ENCODE data around the gene PIWIL4.

Gene PIWIL4

DNA sequence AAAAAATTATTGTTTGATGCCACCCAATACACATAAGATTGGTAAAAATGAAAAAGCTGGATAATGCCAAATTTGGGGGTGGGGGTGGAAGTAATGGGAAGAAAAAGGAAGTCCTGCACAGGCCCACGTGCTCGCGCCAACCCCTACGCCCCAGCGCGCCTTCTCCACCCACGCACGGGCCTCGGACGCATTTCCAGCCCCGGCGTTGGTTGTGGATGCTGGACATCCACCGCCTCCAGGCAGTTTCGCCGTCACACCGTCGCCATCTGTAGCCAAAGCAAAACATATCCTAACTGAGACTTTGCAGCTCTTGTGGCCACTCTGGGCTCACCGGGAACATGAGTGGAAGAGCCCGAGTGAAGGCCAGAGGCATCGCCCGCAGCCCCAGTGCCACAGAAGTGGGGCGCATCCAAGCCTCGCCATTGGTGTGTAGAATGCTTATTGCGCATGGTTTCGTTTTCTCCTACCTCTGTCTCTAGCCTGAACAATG lies at the start of gene PIWIL4:
TSS of gene PIWIL4 (plus strand) at position 188 of the 490 bp plus-strand sequence. CDS start at position 339, 151 bp downstream.
- no peak for DNase-seq

DNA sequence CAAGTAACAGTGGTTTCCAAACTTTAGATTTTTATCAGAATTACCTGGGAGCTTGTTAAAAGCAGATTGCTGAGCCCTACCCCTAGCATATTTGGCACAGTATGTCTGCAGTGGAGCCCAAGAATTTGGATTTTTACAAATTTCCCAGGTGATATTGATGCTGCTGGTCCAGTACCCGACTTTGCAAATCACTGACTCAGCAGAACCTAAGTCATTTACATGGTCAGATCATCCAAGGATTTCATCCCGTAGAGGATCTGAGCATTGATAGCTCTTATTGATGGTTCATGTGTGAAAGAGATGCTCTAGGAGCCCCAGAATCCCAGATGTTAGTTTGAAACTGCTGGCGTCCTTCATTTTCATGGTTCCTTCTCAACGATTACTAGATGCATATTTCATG lies 48.9 kb upstream of the PIWIL4 start:
- no peak for DNase-seq

DNA sequence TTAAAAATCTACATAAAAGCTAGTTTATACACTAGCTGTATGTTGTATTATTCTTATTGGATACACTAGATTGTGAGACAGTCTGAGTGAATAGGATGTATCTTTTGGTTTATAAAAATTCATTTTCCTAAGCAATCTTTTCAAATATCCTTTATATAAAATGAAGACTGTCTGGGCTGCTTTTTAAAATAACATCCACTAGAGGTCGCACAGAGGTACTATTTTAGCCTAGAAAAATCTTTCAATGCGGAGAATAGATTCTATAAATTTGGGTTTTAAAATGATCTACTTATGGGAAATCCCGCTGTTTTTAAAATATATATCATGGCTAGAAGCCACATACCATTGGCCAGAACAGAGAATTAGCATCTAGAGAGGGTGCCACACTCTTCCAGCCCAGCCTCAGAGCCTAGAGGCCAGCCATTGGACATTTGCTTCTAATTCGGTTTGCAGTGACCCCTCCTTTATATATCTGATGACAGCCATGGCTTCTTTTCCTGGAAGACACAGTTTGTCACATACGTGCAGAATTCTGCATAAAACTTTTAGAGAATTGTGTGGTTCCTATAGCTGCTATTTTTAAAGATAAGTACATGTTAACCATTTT lies 47.6 kb upstream of the PIWIL4 start:
- no peak for DNase-seq

DNA sequence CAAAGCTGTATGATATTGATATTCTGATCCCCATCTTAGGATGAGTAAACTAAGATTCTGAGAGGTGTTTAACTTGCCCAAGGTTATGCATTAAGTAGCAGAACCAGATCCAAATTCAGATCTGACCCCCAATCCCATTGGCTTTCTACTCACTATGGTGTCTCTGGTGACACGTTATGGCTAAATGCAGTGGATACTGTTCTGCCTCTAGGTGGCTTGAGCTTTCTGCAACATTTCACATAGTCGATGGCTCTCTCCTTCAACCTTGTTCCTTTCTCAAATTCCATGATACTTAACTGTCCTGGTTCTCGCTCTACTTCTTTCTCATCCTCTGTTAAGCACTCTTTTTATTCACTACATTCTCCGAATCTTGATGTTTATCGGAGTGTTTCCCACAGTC lies 45.5 kb upstream of the PIWIL4 start:
- DNase-seq, result no peak

DNA sequence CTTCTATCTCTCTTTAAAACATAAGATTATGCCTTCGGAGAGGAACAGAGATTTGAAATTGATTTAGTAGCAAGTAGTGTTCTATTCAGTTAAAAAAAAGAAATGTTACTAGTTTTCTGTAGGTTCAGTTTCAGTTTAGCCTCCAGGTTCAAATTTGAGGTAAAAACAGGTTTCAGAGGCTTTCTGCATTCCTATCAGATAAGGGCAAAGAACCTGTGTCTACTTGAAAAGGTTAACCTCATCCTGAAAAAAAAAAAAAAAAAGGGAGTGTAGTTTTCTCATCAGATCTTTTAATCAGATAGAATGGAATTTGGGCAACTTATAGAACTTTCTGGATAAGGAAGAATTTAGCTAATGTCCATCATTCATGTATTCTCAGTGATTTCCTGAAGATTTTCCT lies 42.8 kb upstream of the PIWIL4 start:
- DNase-seq, result no peak

DNA sequence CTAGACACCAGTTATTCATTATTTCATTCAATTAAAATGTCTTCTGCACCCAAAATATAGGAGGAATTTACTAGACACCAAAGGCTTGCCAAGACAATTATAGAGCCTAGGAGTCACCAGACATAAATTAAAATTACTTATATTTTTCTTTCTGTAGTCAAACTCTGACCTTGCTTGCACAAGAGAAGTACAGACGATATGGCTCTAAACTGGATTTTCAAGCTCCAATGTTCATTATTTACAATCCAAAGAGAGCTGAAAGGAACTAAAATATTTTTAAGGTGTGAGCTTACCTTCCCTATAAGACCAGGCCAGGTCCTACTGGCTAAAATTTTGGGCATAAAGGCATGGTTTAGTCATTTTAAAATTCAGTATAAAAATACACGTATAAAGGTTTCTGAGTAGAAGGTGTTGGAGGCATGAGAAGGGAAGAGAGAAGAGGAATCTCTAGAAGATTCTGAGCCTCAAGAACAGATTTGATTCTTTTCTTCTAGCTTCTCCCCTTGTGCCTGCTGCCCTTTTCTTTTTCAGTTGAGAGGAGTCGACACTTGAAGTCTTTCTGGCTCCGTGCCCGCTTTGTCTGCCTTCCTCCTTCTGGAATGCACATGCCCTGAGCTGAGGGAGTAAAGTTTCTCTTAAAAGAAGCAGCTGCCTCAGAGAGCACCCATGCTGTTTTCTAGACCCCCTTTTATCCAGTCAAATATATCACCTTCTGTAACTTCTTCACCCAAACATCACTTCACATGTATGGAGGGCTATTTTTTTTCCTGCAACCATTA lies 41.4 kb upstream of the PIWIL4 start:
- DNase-seq, result no peak

DNA sequence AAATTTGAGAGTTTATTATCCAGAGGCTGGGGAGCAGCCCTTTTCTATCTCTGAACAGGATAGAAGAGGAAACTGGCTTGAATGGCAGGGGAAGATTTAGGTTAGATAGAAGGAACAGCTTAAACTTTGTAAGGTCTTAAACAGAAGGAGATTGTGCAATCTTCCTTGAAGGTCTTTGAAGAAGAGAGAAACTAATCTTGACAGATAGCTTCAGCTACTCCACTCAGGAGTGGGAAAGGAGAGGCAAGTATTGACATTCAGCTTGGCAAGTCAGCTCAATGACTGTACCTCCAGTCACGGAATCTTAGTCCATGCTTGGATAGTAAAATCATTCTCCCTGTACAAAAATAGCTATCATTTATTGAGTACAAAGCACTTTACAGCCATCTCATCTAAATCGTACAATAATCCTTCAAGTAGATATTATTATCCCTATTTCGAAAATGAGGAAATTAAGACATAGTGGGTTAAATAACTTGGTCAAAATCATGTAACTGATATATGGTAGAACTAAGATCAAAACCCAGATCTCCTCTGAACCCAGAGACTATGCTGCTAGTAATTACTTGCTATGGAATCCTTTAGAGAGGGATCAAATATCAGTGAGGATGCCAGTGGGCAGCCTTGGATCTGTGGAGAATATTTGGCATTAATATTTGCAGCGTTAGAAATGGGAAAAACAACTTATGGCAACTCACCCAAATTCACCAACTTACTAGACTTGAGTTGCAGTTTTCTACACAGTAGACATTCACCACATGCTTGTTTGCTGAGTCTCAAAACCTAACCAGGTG lies 40.3 kb upstream of the PIWIL4 start:
- no peak for DNase-seq

DNA sequence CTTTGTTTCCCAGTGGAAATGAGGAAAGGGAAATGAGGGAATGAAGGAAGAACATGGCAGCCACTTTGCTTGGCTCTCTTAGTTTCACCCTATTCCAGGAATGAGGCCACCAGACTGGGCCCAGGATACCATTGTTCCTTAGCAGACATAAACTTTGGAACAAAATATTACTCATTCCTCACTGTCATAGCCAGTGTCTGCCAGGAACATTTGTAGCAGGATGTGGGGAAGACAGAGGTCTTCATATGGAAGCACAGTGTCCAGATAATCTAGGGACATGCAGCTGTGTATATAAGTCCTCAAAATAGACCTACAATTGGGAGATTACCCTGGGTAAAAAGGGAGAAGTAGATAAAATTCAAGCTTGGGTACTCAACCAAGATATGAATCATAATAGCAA lies 38.6 kb upstream of the PIWIL4 start:
- no peak for DNase-seq

DNA sequence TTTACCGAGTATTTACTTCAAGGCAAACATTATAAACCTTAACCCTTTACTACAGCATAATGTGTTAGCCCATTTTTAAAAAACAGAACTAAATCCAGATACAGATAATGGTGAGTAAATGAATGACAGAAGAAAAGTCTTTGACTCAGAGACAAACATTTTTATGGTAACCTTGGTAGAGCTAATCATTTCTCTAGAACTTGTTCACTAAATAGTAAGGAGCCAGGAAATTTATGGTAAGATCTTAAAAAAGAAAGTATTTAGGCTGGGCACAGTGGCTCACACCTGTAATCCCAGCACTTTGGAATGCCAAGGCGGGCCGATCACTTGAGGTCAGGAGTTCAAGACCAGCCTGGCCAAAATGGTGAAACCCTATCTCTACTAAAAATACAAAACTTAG lies 35.0 kb upstream of the PIWIL4 start:
- no peak for DNase-seq

DNA sequence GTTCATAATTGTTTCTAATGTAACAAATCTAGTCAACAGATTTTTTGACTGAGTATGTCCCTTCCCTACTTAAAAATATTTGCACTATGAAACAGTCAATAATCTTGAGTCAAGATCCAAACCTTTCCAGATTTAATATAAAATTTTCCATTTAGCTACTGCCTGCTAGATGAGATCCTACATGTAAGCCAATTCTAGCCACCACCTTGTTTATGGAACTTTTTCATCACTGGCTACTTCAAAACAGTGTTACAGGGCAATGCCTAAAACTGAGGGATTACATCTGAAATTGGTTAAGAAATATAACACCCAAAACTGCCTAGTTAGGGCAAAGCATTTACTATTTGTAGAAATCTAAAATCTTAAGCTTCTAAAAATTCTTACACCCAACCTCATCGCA lies 34.0 kb upstream of the PIWIL4 start:
- no peak for DNase-seq

DNA sequence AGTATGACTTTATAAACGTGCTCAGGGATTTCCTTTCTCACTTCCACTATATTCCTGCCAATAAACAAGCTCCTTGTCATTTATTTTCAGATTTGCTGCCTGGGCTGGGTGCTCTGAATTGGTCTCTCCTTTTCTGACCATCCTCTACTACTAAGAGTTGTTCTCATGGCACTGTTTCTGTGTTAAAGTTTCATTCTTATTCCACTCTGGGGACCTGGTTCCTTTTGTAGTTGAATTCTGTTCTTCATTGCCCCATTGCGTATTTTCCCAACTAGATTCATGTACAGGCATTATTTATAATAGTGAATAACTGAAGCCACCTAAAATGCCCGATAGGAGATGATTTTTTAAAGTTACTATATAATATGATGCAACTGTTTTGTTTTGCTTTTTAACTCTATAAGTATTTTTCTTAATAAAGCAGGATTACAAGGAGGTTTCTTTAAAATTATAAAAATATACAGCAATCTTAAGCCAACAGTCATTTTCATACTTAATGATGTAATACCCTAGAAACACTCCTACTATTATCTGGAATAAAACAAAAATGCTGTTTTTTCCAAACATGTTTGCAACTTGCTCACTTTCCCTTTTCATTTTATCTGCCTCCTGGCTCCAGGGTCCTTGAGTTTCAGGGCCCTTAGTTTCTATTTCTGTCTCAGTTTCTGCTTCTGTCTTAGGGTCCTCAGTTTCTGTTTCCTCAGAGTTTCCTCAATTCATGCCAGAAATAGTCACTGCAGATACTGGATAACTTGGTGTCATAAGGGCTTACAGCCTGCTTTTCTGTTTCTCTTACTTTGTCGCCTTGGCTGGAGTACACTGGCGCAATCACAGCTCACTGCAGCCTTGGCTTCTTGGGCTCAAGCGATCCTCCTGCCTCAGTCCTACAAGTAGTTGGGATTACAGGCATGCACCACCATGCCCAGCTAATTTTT lies 33.2 kb upstream of the PIWIL4 start:
- no peak for DNase-seq

DNA sequence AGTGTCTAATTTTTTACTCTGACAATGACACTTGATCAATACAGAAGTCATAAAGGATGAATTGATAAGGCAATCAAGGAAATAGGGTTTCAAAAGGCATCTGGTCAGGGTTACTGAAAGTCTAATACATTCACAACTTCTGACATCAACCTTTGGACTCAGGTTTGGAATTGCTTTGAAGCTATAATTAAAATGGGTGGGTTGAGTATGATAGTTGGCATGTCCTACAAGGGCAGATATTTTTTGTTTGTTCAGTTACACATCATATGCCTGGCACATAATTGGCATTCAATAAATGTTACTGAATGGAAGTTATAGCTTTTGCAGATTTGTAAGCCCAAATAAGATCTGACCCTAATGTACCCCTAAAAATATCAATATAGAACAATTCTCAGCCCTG lies 30.8 kb upstream of the PIWIL4 start:
- no peak for DNase-seq

DNA sequence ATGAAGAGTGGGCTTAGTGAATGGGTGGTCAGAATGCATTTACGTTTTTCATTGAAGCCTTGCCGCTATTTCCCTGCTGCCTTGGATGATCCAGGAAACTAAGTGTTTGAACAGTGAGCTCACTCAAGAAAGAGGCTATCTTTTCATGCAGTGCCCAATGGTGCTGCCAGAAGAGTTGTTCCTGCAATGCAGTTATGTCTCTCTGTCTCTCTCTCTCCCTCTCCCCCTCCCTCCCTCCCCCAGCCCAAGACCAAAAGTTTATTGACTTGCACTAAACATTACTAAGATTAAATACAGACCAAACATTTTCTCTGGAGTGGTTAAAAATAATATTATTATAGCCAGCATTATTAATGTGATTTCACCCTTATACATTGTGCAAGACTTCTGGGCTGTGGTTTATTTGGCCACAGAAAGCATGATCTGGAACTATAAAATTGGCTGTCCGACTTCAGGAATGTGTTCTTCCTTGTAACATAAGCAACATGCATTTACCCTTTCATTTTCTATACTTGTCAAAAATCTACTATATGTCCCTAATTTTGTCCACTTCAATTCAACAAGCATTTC lies 30.1 kb upstream of the PIWIL4 start:
- no peak for DNase-seq

DNA sequence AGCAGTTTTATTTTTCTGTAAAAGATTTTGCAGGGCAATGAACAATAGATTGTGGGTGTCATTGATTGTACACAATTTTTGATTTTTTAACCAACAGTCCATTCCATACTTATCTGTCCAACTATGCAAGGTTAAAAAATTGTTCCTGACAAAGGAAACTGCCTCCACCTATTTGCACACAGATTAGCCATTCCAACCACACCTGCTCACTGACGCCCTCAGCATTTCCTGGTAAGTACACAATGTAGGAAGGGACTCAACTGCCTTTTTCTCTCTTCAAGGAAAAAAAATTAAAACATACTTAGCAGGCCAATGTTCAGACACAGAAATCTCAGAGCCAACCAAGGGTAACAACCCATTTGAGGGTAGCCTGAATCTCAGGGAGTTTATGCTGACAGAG lies 27.7 kb upstream of the PIWIL4 start:
- DNase-seq, result no peak

DNA sequence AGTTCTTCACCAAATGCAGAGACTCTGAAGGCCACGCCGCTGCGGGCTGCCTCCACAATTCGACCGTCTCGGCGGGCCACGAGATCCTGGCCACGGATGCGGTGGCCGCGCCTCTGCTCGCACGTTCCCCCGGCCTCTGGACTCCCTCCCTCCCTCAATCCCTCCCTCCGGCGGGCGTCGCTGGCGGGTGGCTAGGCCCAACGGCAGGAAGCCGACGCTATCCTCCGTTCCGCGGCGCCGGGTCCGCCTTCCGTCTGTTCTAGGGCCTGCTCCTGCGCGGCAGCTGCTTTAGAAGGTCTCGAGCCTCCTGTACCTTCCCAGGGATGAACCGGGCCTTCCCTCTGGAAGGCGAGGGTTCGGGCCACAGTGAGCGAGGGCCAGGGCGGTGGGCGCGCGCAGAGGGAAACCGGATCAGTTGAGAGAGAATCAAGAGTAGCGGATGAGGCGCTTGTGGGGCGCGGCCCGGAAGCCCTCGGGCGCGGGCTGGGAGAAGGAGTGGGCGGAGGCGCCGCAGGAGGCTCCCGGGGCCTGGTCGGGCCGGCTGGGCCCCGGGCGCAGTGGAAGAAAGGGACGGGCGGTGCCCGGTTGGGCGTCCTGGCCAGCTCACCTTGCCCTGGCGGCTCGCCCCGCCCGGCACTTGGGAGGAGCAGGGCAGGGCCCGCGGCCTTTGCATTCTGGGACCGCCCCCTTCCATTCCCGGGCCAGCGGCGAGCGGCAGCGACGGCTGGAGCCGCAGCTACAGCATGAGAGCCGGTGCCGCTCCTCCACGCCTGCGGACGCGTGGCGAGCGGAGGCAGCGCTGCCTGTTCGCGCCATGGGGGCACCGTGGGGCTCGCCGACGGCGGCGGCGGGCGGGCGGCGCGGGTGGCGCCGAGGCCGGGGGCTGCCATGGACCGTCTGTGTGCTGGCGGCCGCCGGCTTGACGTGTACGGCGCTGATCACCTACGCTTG lies 23.2 kb upstream of the PIWIL4 start, which contains the start of gene FUT4:
TSS of gene FUT4 (plus strand) at position 227 of the 951 bp plus-strand sequence. CDS start at position 440, 213 bp downstream.
- no peak for DNase-seq

DNA sequence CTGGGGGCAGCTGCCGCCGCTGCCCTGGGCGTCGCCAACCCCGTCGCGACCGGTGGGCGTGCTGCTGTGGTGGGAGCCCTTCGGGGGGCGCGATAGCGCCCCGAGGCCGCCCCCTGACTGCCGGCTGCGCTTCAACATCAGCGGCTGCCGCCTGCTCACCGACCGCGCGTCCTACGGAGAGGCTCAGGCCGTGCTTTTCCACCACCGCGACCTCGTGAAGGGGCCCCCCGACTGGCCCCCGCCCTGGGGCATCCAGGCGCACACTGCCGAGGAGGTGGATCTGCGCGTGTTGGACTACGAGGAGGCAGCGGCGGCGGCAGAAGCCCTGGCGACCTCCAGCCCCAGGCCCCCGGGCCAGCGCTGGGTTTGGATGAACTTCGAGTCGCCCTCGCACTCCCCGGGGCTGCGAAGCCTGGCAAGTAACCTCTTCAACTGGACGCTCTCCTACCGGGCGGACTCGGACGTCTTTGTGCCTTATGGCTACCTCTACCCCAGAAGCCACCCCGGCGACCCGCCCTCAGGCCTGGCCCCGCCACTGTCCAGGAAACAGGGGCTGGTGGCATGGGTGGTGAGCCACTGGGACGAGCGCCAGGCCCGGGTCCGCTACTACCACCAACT lies 22.4 kb upstream of the PIWIL4 start:
- no peak for DNase-seq

DNA sequence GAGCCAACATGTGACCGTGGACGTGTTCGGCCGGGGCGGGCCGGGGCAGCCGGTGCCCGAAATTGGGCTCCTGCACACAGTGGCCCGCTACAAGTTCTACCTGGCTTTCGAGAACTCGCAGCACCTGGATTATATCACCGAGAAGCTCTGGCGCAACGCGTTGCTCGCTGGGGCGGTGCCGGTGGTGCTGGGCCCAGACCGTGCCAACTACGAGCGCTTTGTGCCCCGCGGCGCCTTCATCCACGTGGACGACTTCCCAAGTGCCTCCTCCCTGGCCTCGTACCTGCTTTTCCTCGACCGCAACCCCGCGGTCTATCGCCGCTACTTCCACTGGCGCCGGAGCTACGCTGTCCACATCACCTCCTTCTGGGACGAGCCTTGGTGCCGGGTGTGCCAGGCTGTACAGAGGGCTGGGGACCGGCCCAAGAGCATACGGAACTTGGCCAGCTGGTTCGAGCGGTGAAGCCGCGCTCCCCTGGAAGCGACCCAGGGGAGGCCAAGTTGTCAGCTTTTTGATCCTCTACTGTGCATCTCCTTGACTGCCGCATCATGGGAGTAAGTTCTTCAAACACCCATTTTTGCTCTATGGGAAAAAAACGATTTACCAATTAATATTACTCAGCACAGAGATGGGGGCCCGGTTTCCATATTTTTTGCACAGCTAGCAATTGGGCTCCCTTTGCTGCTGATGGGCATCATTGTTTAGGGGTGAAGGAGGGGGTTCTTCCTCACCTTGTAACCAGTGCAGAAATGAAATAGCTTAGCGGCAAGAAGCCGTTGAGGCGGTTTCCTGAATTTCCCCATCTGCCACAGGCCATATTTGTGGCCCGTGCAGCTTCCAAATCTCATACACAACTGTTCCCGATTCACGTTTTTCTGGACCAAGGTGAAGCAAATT lies 21.7 kb upstream of the PIWIL4 start:
- no peak for DNase-seq

DNA sequence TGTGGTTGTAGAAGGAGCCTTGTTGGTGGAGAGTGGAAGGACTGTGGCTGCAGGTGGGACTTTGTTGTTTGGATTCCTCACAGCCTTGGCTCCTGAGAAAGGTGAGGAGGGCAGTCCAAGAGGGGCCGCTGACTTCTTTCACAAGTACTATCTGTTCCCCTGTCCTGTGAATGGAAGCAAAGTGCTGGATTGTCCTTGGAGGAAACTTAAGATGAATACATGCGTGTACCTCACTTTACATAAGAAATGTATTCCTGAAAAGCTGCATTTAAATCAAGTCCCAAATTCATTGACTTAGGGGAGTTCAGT lies 21.1 kb upstream of the PIWIL4 start:
- DNase-seq, result no peak

DNA sequence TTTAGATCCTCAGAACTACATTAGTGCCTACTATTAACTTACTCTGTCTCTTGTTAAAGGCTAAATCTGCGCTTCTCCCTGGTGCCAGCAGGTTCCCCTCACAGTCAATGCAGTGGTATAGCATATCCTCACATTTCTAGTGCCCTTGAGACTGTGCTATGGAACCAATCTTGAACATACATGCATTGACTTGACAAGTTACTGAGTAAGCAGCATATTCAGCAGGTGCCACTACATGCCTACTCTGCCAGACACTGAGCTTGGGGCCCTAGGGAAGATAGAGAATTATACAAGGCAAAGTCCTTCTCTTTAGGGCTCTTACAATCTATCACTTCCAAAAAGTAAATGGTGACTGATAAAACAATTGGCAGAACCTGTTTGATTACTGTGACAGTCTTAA lies 20.3 kb upstream of the PIWIL4 start:
- no peak for DNase-seq

DNA sequence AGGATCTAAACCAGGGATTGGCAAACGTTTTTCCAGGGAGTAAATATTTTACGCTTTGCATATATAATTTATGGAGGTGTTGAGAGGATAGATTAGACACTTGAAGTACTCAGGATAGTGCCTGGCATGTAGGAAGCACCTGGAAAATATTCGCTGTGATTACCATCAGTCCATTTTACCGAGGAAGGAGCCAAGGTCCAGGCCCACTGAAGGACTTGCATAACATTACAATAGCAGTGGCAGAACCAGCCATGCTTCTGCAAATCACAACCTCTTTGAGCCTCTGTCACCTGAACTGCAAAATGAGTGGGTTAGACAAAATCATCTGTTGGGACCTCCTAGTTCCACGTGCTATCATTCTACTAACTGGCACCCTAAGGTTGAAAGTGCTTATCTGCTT lies 18.0 kb upstream of the PIWIL4 start:
- no peak for DNase-seq

Data from NCI-H1436 treated with DMSO at 0.1 percent for 48 hours (cell line).